ENCODE data around the gene TERT.
"Not testable (repeated sequence)": the region's sequence is repeated elsewhere in the genome, so short reads cannot be mapped to it uniquely, and the experiment has no call there.

TERT gene

GRCh38 chr5:1335540-1336095 lies 40.8 kb upstream of the TERT start:
- H3K4me1 Mint-ChIP-seq, result no peaks in the 10 kb centered on the region
- no peak overlapping the region for H3K27ac Mint-ChIP-seq
- H3K36me3 Mint-ChIP-seq (ENCODE audit: low read depth), result peaks cover 22% of the 10 kb centered on the region
- H3K4me3 Mint-ChIP-seq, result no peak overlapping the region
- no peaks in the 10 kb centered on the region for H3K9me3 Mint-ChIP-seq
- DNase-seq, result no peak
- H3K27me3 Mint-ChIP-seq, result no peaks in the 10 kb centered on the region
- ATAC-seq, result no peak

GRCh38 chr5:1334831-1335539 lies 40.1 kb upstream of the TERT start:
- ATAC-seq (no peak), DNase-seq (no peak)
- Mint-ChIP-seq H3K4me1 (no peaks in the 10 kb centered on the region), H3K27ac (no peak overlapping the region), H3K36me3 (ENCODE audit: low read depth) (peaks cover 18% of the 10 kb centered on the region), H3K27me3 (no peaks in the 10 kb centered on the region), H3K9me3 (no peaks in the 10 kb centered on the region), H3K4me3 (no peak overlapping the region)

- Mint-ChIP-seq H3K4me1 (no peaks in the 10 kb centered on the region), H3K27ac (no peak overlapping the region), H3K27me3 (no peaks in the 10 kb centered on the region), H3K9me3 (no peaks in the 10 kb centered on the region), H3K36me3 (ENCODE audit: low read depth) (peaks cover 18% of the 10 kb centered on the region), H3K4me3 (no peak overlapping the region)
- ATAC-seq (no peak), DNase-seq (no peak)
Measured at GRCh38 chr5:1333986-1334385, 39.1 kb upstream of the TERT start.

DNA sequence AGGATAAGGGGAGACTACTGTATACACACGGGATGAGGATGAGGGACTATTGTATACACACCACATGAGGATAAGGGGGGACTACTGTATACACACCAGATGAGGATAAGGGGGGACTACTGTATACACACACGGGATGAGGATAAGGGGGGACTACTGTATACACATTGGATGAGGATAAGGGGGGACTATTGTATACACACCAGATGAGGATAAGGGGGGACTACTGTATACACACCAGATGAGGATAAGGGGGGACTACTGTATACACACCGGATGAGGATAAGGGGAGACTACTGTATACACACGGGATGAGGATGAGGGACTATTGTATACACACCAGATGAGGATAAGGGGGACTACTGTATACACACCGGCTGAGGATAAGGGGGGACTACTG lies 38.4 kb upstream of the TERT start:
- DNase-seq, H3K9me3 Mint-ChIP-seq, ATAC-seq, H3K27me3 Mint-ChIP-seq, H3K27ac Mint-ChIP-seq, H3K4me3 Mint-ChIP-seq, H3K4me1 Mint-ChIP-seq: not testable (repeated sequence)
- peaks cover 18% of the 10 kb centered on the region for H3K36me3 Mint-ChIP-seq (ENCODE audit: low read depth)

- H3K9me3 Mint-ChIP-seq, result no peaks in the 10 kb centered on the region
- no peak overlapping the region for H3K27ac Mint-ChIP-seq
- H3K4me1 Mint-ChIP-seq, result no peaks in the 10 kb centered on the region
- DNase-seq (no peak), ATAC-seq (peak; percentile 64)
- no peaks in the 10 kb centered on the region for H3K27me3 Mint-ChIP-seq
- H3K36me3 Mint-ChIP-seq (ENCODE audit: low read depth), result peaks cover 16% of the 10 kb centered on the region
- H3K4me3 Mint-ChIP-seq, result no peak overlapping the region
Measured at GRCh38 chr5:1332461-1333001, 37.7 kb upstream of the TERT start.

GRCh38 chr5:1331861-1332405 lies 37.1 kb upstream of the TERT start:
- no peak overlapping the region for H3K27ac Mint-ChIP-seq
- no peaks in the 10 kb centered on the region for H3K4me1 Mint-ChIP-seq
- no peak overlapping the region for H3K4me3 Mint-ChIP-seq
- ATAC-seq, result no peak
- DNase-seq, result no peak
- H3K9me3 Mint-ChIP-seq, result no peaks in the 10 kb centered on the region
- peaks cover 14% of the 10 kb centered on the region for H3K36me3 Mint-ChIP-seq (ENCODE audit: low read depth)
- H3K27me3 Mint-ChIP-seq, result no peaks in the 10 kb centered on the region

DNA sequence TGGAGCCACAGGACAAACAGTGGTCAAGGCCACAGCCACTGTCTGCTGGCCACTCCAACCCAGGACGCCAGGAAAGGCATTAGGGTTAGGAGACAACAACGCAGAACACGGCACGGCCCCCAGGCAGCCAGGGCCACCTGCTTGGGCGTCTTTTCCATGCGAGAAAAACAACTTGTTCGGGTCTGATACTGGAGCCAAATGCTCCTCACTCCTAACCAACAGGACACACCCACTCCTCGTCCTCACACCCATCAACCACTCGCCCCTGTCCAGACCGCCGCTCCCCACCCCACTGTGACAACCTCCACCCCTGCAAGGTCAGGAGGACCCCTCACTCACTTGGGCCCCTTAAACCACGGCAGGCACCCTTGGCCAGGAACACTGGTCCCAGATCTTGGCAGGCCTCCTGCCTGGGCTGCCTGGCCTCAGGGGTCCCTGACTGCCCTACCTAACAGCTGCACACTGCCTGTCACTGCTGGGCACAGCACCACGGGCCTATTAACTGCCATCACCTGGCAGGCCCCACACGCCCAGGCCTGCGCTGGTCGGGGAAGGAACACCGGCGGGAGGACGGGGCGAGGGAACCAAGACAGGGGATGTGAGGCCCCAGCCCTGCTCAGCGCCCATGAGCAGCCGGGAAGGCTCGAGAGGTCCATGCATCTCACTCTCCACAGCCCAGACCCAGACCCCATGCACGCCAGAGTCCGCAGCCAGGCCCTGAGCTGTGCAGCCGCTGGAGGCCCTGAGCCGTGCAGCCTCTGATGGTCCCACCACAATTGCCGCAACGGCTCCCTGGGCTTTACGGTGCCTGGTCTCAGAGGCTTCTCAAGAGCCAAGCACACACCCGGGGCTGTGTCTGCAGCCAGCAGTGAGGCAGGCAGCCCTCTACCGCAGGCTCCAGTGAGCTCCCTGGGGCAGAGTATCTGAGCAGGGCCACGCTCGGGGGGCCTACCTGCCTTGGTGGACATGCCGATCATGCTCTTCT lies 36.3 kb upstream of the TERT start:
- Mint-ChIP-seq H3K4me3 (no peak overlapping the region), H3K27ac (no peak overlapping the region), H3K9me3 (no peaks in the 10 kb centered on the region), H3K4me1 (no peaks in the 10 kb centered on the region), H3K36me3 (ENCODE audit: low read depth) (peaks cover 14% of the 10 kb centered on the region), H3K27me3 (no peaks in the 10 kb centered on the region)
- no peak for ATAC-seq
- DNase-seq, result no peak

DNA sequence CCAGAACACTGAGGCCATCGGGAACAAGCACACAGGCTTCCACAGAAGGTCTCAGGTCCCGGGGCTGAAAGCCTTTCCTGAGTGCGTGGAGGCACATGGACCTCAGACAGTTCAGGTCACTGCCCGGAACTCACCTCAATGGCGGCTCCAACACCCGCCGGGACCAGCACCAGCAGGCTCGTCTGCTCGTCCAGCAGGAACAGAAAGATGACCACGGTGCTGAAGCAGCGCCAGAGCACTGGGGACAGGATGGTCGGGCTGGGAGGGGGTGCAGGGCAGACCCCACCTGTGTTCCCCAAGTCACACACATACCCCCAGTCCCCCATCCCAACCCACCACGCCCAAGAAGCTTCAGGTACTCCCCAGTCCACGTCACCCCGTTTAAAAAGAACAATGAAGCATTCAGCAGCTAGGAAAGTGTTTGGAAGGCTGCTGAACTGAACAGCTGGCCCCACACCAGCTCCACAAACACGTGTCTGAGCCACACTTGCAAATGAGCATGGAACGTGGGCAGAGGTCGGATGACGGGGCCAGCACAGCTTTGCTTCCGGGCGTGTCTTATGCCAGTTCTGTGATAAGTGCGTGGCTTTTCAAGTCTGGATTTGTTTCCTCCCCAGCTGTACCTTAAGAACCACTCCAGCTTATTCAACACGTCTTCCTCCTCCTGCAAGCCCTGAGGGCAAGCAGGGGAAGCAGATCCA lies 35.4 kb upstream of the TERT start:
- no peak for ATAC-seq
- Mint-ChIP-seq H3K36me3 (ENCODE audit: low read depth) (peaks cover 17% of the 10 kb centered on the region), H3K27ac (no peak overlapping the region), H3K4me3 (no peak overlapping the region), H3K27me3 (no peaks in the 10 kb centered on the region), H3K9me3 (no peaks in the 10 kb centered on the region), H3K4me1 (no peaks in the 10 kb centered on the region)
- no peak for DNase-seq

DNA sequence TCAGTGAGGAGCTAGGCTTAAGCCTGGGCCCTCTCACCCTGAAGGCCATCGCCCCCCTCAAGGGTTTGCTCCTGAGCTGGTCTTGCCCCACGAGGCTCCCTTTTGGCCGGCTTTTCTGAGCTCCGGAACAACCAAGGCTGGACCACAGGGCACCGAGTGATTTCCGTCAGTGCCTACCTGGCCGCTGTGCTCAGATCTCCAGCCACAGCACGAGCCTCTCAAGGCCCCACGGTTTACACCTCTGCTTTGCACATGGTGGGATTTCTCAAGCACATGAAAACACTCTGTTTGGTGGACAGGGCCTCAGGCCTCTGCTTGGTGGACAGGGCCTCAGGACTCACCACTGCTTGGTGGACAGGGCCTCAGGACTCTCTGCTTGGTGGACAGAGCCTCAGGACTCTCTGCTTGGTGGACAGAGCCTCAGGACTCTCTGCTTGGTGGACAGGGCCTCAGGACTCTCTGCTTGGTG lies 34.3 kb upstream of the TERT start:
- DNase-seq (no peak), ATAC-seq (no peak)
- no peak overlapping the region for H3K4me3 Mint-ChIP-seq
- no peaks in the 10 kb centered on the region for H3K27me3 Mint-ChIP-seq
- no peaks in the 10 kb centered on the region for H3K9me3 Mint-ChIP-seq
- no peaks in the 10 kb centered on the region for H3K4me1 Mint-ChIP-seq
- H3K36me3 Mint-ChIP-seq (ENCODE audit: low read depth), result peaks cover 15% of the 10 kb centered on the region
- no peak overlapping the region for H3K27ac Mint-ChIP-seq

DNA sequence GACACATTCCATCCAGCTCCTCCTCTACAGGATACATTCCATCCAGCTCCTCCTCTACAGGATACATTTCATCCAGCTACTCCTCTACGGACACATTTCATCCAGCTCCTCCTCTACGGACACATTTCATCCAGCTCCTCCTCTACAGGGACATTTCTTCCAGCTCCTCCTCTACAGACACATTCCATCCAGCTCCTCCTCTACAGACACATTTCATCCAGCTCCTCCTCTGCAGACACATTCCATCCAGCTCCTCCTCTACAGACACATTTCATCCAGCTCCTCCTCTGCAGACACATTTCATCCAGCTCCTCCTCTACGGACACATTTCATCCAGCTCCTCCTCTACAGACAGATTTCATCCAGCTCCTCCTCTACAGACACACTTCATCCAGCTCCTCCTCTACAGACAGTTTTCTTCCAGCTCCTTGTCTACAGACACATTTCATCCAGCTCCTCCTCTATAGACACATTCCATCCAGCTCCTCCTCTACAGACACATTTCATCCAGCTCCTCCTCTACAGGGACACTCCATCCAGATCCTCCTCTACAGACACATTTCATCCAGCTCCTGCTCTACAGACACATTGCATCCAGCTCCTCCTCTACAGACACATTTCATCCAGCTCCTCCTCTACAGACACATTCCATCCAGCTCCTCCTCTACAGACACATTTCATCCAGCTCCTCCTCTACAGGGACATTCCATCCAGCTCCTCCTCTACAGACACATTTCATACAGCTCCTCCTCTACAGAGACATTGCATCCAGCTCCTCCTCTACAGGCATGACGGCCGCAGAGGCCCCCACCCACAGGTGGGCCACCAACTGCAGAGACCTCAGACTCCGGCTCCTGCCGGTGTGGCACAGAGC lies 33.6 kb upstream of the TERT start:
- H3K9me3 Mint-ChIP-seq, DNase-seq, H3K27me3 Mint-ChIP-seq, ATAC-seq, H3K4me1 Mint-ChIP-seq, H3K4me3 Mint-ChIP-seq, H3K27ac Mint-ChIP-seq: not testable (repeated sequence)
- H3K36me3 Mint-ChIP-seq (ENCODE audit: low read depth), result peaks cover 14% of the 10 kb centered on the region

DNA sequence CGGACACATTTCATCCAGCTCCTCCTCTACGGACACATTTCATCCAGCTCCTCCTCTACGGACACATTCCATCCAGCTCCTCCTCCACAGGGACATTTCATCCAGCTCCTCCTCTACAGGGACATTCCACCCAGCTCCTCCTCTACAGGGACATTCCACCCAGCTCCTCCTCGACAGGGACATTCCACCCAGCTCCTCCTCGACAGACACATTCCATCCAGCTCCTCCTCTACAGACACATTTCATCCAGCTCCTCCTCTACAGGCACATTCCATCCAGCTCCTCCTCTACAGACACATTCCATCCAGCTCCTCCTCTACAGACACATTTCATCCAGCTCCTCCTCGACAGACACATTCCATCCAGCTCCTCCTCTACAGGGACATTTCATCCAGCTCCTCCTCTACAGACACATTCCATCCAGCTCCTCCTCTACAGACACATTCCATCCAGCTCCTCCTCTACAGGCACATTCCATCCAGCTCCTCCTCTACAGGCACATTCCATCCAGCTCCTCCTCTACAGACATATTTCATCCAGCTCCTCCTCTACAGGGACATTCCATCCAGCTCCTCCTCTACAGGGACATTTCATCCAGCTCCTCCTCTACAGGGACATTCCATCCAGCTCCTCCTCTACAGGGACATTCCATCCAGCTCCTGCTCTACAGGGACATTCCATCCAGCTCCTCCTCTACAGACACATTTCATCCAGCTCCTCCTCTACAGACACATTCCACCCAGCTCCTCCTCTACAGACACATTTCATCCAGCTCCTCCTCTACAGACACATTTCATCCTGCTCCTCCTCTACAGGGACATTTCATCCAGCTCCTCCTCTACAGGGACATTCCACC lies 32.3 kb upstream of the TERT start:
- DNase-seq, H3K9me3 Mint-ChIP-seq, H3K4me1 Mint-ChIP-seq, H3K4me3 Mint-ChIP-seq, H3K27me3 Mint-ChIP-seq, H3K27ac Mint-ChIP-seq, ATAC-seq: not testable (repeated sequence)
- H3K36me3 Mint-ChIP-seq (ENCODE audit: low read depth), result peaks cover 14% of the 10 kb centered on the region

GRCh38 chr5:1326532-1326875 lies 31.6 kb upstream of the TERT start:
- H3K9me3 Mint-ChIP-seq, DNase-seq, ATAC-seq, H3K27me3 Mint-ChIP-seq, H3K27ac Mint-ChIP-seq, H3K4me1 Mint-ChIP-seq, H3K4me3 Mint-ChIP-seq: not testable (repeated sequence)
- peaks cover 17% of the 10 kb centered on the region for H3K36me3 Mint-ChIP-seq (ENCODE audit: low read depth)

Measured in activated naive CD8-positive, alpha-beta T cell treated with anti-CD3 and anti-CD28 coated beads, Interleukin-2, amount 50 U/mL, for 24 hours (primary cell).